Panc1 (cell line): Measurements from ENCODE around the gene PLIN5.

ENCODE experiments used
- CTCF ChIP-seq: fragments of 450-650 bp; IDR thresholded peaks from 2 replicates; pipeline ENCODE4 v1.5.1; 2017; ENCODE audit warnings: mild to moderate bottlenecking
- POLR2AphosphoS5 ChIP-seq: IDR thresholded peaks from 2 replicates; pipeline ENCODE4 v1.6.1; 2012; ENCODE audit warnings: mild to moderate bottlenecking, low read depth, low read length, moderate library complexity
- REST ChIP-seq, 2 experiments: IDR thresholded peaks; 2 replicates each; pipeline ENCODE4 v1.6.1; 2011 to 2012; ENCODE audit warnings: low read depth in 2 of 2, control low read depth in 1 of 2, low read length in 1 of 2, mild to moderate bottlenecking in 1 of 2, moderate library complexity in 1 of 2; ENCODE audit not compliant: insufficient read depth in 1 of 2
- TCF7L2 ChIP-seq: IDR thresholded peaks from 2 replicates; pipeline ENCODE4 v1.6.1; 2011; ENCODE audit warnings: mild to moderate bottlenecking, low read depth, low read length, inconsistent platforms

GRCh38 chr19:4536798-4537197 is 1.8 kb upstream of the PLIN5 start:
- no peak for TF ChIP-seq CTCF
- no peak for TF ChIP-seq POLR2AphosphoS5
- TF ChIP-seq REST (IDR thresholded peaks at IDR 0.05; ENCODE audit: insufficient read depth in 1 of 2, low read depth in 2 of 2, low read length in 1 of 2): no peak
- no peak for TF ChIP-seq TCF7L2
